Measurements from ENCODE around the gene EVI5L.

The EVI5L gene

GRCh38 chr19:7894612-7895309 is 64.7 kb downstream of the EVI5L start:
- TF ChIP-seq CSRNP3 (CRISPR knock-in tag; IDR thresholded peaks at IDR 0.05), result no peak
- TF ChIP-seq ISL1 (CRISPR knock-in tag; IDR thresholded peaks at IDR 0.05), result no peak
- TF ChIP-seq GLIS3 (CRISPR knock-in tag; IDR thresholded peaks at IDR 0.05), result no peak
- TF ChIP-seq PATZ1 (CRISPR knock-in tag; IDR thresholded peaks at IDR 0.05; ENCODE audit: borderline replicate concordance), result no peak
- TF ChIP-seq ZNF565 (CRISPR knock-in tag; conservative IDR thresholded peaks at IDR 0.05; ENCODE audit: low read depth), result no peak
- TF ChIP-seq ESRRG (CRISPR knock-in tag; IDR thresholded peaks at IDR 0.05), result no peak
- no peak for TF ChIP-seq RARB (CRISPR knock-in tag; IDR thresholded peaks at IDR 0.05)
- no peak for TF ChIP-seq CSDC2 (CRISPR knock-in tag; IDR thresholded peaks at IDR 0.05)
- TF ChIP-seq TOX (CRISPR knock-in tag; IDR thresholded peaks at IDR 0.05; ENCODE audit: borderline replicate concordance), result no peak
- no peak for TF ChIP-seq BACH2 (CRISPR knock-in tag; IDR thresholded peaks at IDR 0.05; ENCODE audit: borderline replicate concordance)
- TF ChIP-seq ZFP3 (CRISPR knock-in tag; IDR thresholded peaks at IDR 0.05), result no peak
- ATAC-seq, result no peak

- TF ChIP-seq ZFP30 (CRISPR knock-in tag; IDR thresholded peaks at IDR 0.05), result no peak
- no peak for TF ChIP-seq RARB (CRISPR knock-in tag; IDR thresholded peaks at IDR 0.05)
- no peak for TF ChIP-seq TCF4 (CRISPR knock-in tag; IDR thresholded peaks at IDR 0.05; ENCODE audit: borderline replicate concordance)
- TF ChIP-seq ARNTL (CRISPR knock-in tag; IDR thresholded peaks at IDR 0.05; ENCODE audit: borderline replicate concordance, low read depth), result no peak
- TF ChIP-seq ESRRG (CRISPR knock-in tag; IDR thresholded peaks at IDR 0.05), result no peak
- no peak for TF ChIP-seq ZFP3 (CRISPR knock-in tag; IDR thresholded peaks at IDR 0.05)
- no peak for TF ChIP-seq PATZ1 (CRISPR knock-in tag; IDR thresholded peaks at IDR 0.05; ENCODE audit: borderline replicate concordance)
- TF ChIP-seq ZNF565 (CRISPR knock-in tag; conservative IDR thresholded peaks at IDR 0.05; ENCODE audit: low read depth), result no peak
- TF ChIP-seq POU6F1 (CRISPR knock-in tag; IDR thresholded peaks at IDR 0.05; ENCODE audit: borderline replicate concordance, low read depth), result no peak
- no peak for TF ChIP-seq TSHZ2 (CRISPR knock-in tag; IDR thresholded peaks at IDR 0.05)
- TF ChIP-seq OSR1 (CRISPR knock-in tag; IDR thresholded peaks at IDR 0.05), result no peak
- TF ChIP-seq CSRNP3 (CRISPR knock-in tag; IDR thresholded peaks at IDR 0.05), result no peak
- no peak for TF ChIP-seq TOX (CRISPR knock-in tag; IDR thresholded peaks at IDR 0.05; ENCODE audit: borderline replicate concordance)
- TF ChIP-seq ZC3H10 (CRISPR knock-in tag; IDR thresholded peaks at IDR 0.05), result no peak
- TF ChIP-seq GLIS3 (CRISPR knock-in tag; IDR thresholded peaks at IDR 0.05), result no peak
- no peak for TF ChIP-seq SNAI2 (CRISPR knock-in tag; IDR thresholded peaks at IDR 0.05)
- TF ChIP-seq BACH2 (CRISPR knock-in tag; IDR thresholded peaks at IDR 0.05; ENCODE audit: borderline replicate concordance), result no peak
- no peak for TF ChIP-seq ZNF70 (CRISPR knock-in tag; IDR thresholded peaks at IDR 0.05)
- TF ChIP-seq ZNF8 (CRISPR knock-in tag; IDR thresholded peaks at IDR 0.05), result no peak
- no peak for ATAC-seq
Observed at GRCh38 chr19:7895565-7895964, 65.5 kb downstream of the EVI5L start.
